Keratinocyte (primary cell): ENCODE measurements around the gene KCNH1. TPM values are rescaled to one million over a fixed set of nuclear protein-coding genes. Genes with fewer than 3 reads are reported as not detected.

Experiments used
- DNase-seq: peaks from one replicate; pipeline ENCODE4 v3.0.0-alpha.2; 2011; ENCODE audit warnings: low read depth, missing footprints, low spot score
- FAIRE-seq: peaks from 2 replicates; lab custom pipeline; 2011; peaks lifted over from hg19 to GRCh38; lab: Jason Lieb, UNC
- H2AFZ ChIP-seq: 2 replicates; pipeline ENCODE4 v1.6.0; 2012; ENCODE audit warnings: low read length, control low read depth, inconsistent platforms; ENCODE audit not compliant: control insufficient read depth
- H3K27ac ChIP-seq: 2 replicates; pipeline ENCODE4 v1.5.1; 2011; ENCODE audit warnings: low read length; ENCODE audit not compliant: control insufficient read depth, insufficient read depth
- H3K27me3 ChIP-seq: 3 replicates; pipeline ENCODE4 v1.6.0; 2011; ENCODE audit warnings: low read length; ENCODE audit not compliant: control insufficient read depth, insufficient read depth; ENCODE audit errors: extremely low read depth
- H3K36me3 ChIP-seq, 2 experiments: 2 replicates in 1 of 2; 3 replicates in 1 of 2; pipeline ENCODE4 v1.5.1; 2011; ENCODE audit warnings: low read length in 2 of 2, mild to moderate bottlenecking in 1 of 2; ENCODE audit not compliant: control insufficient read depth in 2 of 2, insufficient read depth in 2 of 2; ENCODE audit errors: extremely low read depth in 1 of 2
- H3K4me1 ChIP-seq: 3 replicates; pipeline ENCODE4 v1.5.1; 2011; ENCODE audit warnings: low read length; ENCODE audit not compliant: control insufficient read depth, insufficient read depth; ENCODE audit errors: extremely low read depth
- H3K4me2 ChIP-seq: 3 replicates; pipeline ENCODE4 v1.6.0; 2011; ENCODE audit warnings: low read depth, low read length; ENCODE audit not compliant: control insufficient read depth, insufficient read depth; ENCODE audit errors: extremely low read depth
- H3K4me3 ChIP-seq, 3 experiments: fragments of 200-600 bp in 1 of 3; sonication (generic) in 1 of 3; 2 replicates in 2 of 3; 3 replicates in 1 of 3; pipeline ENCODE4 v1.5.1; 2011 to 2016; ENCODE audit warnings: low read length in 3 of 3, mild to moderate bottlenecking in 3 of 3, control low read depth in 2 of 3, inconsistent platforms in 1 of 3, low read depth in 1 of 3, mixed read lengths in 1 of 3, mixed run types in 1 of 3, moderate library complexity in 1 of 3; ENCODE audit not compliant: control insufficient read depth in 2 of 3, insufficient read depth in 2 of 3; ENCODE audit errors: extremely low read depth in 1 of 3
- H3K79me2 ChIP-seq: 2 replicates; pipeline ENCODE4 v1.6.0; 2012; ENCODE audit warnings: low read length; ENCODE audit not compliant: control insufficient read depth, insufficient read depth
- H3K9ac ChIP-seq: 3 replicates; pipeline ENCODE4 v1.6.0; 2011; ENCODE audit warnings: low read length; ENCODE audit not compliant: control insufficient read depth, insufficient read depth; ENCODE audit errors: extremely low read depth
- H3K9me1 ChIP-seq: 3 replicates; pipeline ENCODE4 v1.6.0; 2011; ENCODE audit warnings: low read length; ENCODE audit not compliant: control insufficient read depth, insufficient read depth; ENCODE audit errors: extremely low read depth
- H3K9me3 ChIP-seq: 2 replicates; pipeline ENCODE4 v1.5.1; 2012; ENCODE audit warnings: low read depth, low read length; ENCODE audit not compliant: control insufficient read depth
- H4K20me1 ChIP-seq: 3 replicates; pipeline ENCODE4 v1.6.0; 2011; ENCODE audit warnings: low read length; ENCODE audit not compliant: control insufficient read depth, insufficient read depth; ENCODE audit errors: extremely low read depth
- EZH2 ChIP-seq: IDR thresholded peaks from one replicate; pipeline ENCODE4 v1.6.1; 2012; ENCODE audit warnings: inconsistent platforms, mild to moderate bottlenecking, low read length, moderate library complexity
- dilution Hi-C: fragments of 300-500 bp; cut with MboI; formaldehyde crosslinking; loops from one replicate; pipeline ENCODE4 v1.7.0; 2020; ENCODE audit warnings: low sequenced_read_pairs; ENCODE audit not compliant: extremely low pct_ligation_motif_present
- polyA plus RNA-seq, 5 experiments: library from polyadenylated mRNA; depleted of rRNA in 3 of 5; stranded (reverse) in 3 of 5; stranded (forward) in 1 of 5; unstranded in 1 of 5; fragments of >200 nt; gene quantifications; 1 replicate in 1 of 5; 2 replicates in 3 of 5; 3 replicates in 1 of 5; pipeline versions ENCODE4 v1.2.1 to v1.2.3, GENCODE V29; 2011 to 2012; ENCODE audit warnings: missing spikeins in 2 of 5, low read depth in 1 of 5, low replicate concordance in 1 of 5
- TF ChIP-seq, protein P1 (sequence below), 3 experiments: IDR thresholded peaks in 1 of 3; conservative IDR thresholded peaks in 1 of 3; optimal IDR thresholded peaks in 1 of 3; 2 replicates in 2 of 3; 3 replicates in 1 of 3; pipeline versions ENCODE3 to v1.5.1; 2011; ENCODE audit warnings: low read length in 3 of 3, mild to moderate bottlenecking in 3 of 3, moderate library complexity in 2 of 3, control low read depth in 1 of 3, inconsistent platforms in 1 of 3; ENCODE audit not compliant: insufficient read depth in 2 of 3; ENCODE audit errors: extremely low read depth in 1 of 3

Gene KCNH1
- polyA plus RNA-seq, 1 donor (not counting 4 experiments of a cell fraction or from before 2014, with no cell fraction given) = not detected

GRCh38 chr1:210901981-210902770 lies 231.8 kb downstream of the KCNH1 start:
- Histone ChIP-seq H3K9me1 (no peaks in the 10 kb centered on the region), H3K4me2 (no peak overlapping the region), H3K79me2 (no peaks in the 10 kb centered on the region), H3K9ac (no peak overlapping the region), H3K27me3 (peaks cover 7% of the 10 kb centered on the region), H3K9me3 (no peaks in the 10 kb centered on the region), H3K4me3 (no peak overlapping the region), H3K4me1 (no peaks in the 10 kb centered on the region), H3K27ac (no peak overlapping the region), H2AFZ (no peak overlapping the region), H3K36me3 (no peaks in the 10 kb centered on the region), H4K20me1 (no peaks in the 10 kb centered on the region)
- dilution Hi-C loops = no loop called here
- DNase-seq = no peak
- no peak for TF ChIP-seq EZH2
- TF ChIP-seq, protein P1, sequence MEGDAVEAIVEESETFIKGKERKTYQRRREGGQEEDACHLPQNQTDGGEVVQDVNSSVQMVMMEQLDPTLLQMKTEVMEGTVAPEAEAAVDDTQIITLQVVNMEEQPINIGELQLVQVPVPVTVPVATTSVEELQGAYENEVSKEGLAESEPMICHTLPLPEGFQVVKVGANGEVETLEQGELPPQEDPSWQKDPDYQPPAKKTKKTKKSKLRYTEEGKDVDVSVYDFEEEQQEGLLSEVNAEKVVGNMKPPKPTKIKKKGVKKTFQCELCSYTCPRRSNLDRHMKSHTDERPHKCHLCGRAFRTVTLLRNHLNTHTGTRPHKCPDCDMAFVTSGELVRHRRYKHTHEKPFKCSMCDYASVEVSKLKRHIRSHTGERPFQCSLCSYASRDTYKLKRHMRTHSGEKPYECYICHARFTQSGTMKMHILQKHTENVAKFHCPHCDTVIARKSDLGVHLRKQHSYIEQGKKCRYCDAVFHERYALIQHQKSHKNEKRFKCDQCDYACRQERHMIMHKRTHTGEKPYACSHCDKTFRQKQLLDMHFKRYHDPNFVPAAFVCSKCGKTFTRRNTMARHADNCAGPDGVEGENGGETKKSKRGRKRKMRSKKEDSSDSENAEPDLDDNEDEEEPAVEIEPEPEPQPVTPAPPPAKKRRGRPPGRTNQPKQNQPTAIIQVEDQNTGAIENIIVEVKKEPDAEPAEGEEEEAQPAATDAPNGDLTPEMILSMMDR (optimal IDR thresholded peaks at IDR 0.05 in 1 of 3, IDR thresholded peaks at IDR 0.05 in 1 of 3, conservative IDR thresholded peaks at IDR 0.05 in 1 of 3; ENCODE audit: extremely low read depth in 1 of 3, insufficient read depth in 2 of 3, low read length in 3 of 3) = no peak
- FAIRE-seq = no peak

- H4K20me1 ChIP-seq = no peaks in the 10 kb centered on the region
- H3K36me3 ChIP-seq = no peaks in the 10 kb centered on the region
- no peaks in the 10 kb centered on the region for H3K9me1 ChIP-seq
- no peak overlapping the region for H3K4me2 ChIP-seq
- H3K4me3 ChIP-seq = no peak overlapping the region
- FAIRE-seq = no peak
- no peaks in the 10 kb centered on the region for H3K4me1 ChIP-seq
- dilution Hi-C loops = no loop called here
- H3K79me2 ChIP-seq = no peaks in the 10 kb centered on the region
- no peak overlapping the region for H3K27ac ChIP-seq
- H2AFZ ChIP-seq = no peak overlapping the region
- TF ChIP-seq EZH2 = no peak
- TF ChIP-seq, protein P1 (optimal IDR thresholded peaks at IDR 0.05 in 1 of 3, IDR thresholded peaks at IDR 0.05 in 1 of 3, conservative IDR thresholded peaks at IDR 0.05 in 1 of 3; ENCODE audit: extremely low read depth in 1 of 3, insufficient read depth in 2 of 3, low read length in 3 of 3) = no peak
- H3K9ac ChIP-seq = no peak overlapping the region
- no peaks in the 10 kb centered on the region for H3K9me3 ChIP-seq
- peaks cover 3% of the 10 kb centered on the region for H3K27me3 ChIP-seq
- DNase-seq = no peak
Observed at GRCh38 chr1:210900820-210901219, 233.1 kb downstream of the KCNH1 start.
